AG08396 (cell line): Measurements from ENCODE around the gene WDFY4.

Experiments used
- DNase-seq: peaks from one replicate; pipeline ENCODE4 v3.0.0; 2012; ENCODE audit warnings: low spot score, mixed read lengths

The WDFY4 gene

DNA sequence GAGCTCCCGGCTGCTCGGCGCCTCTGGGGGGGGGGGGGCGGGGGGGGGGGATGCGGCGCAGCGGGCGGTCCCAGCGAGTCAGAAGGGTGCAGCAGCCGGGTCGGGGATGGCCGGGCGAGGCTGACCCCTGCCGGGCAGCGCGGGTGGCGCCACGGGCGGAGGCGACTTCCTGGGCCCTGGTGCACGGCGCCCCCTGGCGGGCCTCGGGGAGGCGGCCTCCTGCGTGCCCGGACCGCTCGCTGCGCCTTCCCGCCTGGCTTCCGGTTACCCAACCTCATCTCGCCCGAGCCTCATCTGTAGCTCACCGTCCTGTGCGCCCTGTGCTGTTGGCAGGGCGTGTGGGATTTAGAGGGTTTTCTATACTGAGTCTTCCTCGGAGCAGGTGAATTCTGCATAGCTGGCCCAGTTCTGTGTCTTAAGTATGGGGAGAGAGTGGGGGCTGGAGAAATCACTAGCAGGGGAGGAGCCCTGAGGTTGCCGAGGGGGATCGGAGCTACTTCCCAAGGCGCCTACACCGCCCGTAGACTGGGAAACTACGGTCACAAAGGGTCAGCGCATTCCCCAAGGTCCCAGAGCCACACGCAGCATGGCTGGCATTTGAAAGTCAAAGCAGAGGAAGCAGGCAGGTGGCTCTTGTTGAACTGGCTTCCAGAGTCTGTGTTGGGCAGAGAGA is 28.3 kb upstream of the WDFY4 start:
- DNase-seq, result peak; percentile 96

DNA sequence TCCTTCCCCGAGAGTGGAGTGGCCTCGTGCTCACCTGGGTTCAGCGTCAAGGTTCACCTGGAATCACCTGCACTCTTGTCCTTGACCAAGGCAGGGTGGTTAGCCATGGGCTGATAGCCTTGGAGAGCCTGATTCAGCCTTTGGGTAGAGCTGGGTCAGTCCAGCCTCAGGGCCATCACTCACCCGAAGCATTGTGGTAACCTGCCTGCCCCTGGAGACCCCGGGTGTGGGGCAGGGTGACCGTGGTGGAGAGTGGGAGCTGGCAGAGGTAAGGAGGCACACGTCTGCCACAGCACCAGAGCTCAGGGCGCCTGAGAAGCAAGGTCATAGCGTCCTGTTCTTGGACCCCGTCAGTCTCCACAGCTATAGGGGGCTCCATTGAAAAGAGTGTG is 27.8 kb upstream of the WDFY4 start:
- DNase-seq, result no peak

- DNase-seq, result no peak
Measured at GRCh38 chr10:48657416-48657815, 27.3 kb upstream of the WDFY4 start.

DNA sequence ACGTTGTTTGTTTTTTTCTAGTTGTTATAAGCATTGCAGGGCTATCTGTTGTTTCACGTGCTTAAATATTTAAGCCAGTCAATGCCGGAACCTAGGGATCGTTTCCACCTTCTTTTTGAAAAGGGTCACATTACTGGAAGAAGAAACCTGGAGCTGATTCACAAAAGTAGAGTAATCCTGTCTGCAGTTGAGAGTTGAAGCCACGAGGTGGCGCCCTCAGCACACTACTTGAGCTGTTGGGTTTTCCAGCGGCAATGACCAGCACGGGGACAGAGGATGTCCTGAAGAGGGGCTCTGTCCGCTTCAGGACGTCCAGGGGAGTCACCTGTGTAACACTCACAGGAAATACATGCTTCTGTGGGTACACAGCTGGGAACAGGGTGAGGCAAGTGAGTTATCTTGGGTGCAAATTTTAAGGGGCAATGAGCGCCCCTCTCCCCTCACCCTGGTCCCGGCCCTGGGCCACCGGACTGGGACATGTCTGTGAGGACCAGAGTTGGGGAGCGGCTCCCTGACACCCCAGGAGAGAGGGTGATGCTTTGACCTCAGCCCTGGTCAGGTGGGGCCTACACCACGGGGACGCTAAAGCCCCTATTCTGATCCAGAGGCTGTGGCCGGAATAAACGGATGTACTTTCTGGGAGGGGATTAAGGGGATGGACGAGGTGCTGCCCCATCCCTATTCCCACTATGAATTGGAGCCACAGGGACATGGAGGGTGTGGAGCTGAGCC is 26.3 kb upstream of the WDFY4 start:
- peak; percentile 78 for DNase-seq

- no peak for DNase-seq
Measured at GRCh38 chr10:48658975-48659269, 25.8 kb upstream of the WDFY4 start.

DNA sequence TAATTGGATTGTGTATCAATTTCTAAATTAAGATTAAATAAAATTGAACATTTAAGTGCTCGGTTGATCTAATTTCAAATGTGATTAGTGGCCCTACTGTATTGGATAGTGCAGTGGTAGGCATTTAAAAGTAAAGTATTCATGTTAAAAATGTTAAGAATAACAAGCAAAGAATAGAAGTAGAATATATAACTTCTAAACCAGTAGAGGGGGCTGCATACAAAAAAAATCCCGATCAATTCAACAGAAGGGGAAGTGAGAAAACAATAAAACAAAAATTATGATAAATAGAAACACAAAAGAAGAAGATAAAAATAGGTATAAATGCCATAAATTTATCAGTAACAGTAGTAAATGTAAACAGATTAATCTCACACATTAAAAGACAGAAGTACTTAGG is 24.9 kb upstream of the WDFY4 start:
- no peak for DNase-seq

DNA sequence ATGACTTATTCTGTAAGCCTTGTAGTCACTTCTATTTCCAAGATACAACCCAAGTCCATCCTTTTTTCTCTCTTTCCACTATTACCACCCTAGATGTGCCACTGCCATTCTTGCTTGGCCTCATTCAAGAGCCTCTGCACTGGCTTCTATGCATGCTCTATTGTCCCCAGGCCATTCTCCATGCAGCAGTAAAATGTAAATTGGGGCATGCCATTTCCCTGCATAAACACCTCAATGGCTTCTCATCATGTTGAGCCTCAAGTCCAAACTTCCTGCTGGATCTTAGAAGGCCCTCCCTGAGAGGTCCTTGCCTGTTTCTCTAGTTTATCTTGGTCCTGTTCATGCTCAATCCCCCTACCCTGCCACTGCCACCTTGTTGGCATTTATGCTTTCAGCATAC is 23.2 kb upstream of the WDFY4 start:
- DNase-seq, result no peak

- no peak for DNase-seq
Measured at GRCh38 chr10:48667960-48668590, 16.6 kb upstream of the WDFY4 start.

DNA sequence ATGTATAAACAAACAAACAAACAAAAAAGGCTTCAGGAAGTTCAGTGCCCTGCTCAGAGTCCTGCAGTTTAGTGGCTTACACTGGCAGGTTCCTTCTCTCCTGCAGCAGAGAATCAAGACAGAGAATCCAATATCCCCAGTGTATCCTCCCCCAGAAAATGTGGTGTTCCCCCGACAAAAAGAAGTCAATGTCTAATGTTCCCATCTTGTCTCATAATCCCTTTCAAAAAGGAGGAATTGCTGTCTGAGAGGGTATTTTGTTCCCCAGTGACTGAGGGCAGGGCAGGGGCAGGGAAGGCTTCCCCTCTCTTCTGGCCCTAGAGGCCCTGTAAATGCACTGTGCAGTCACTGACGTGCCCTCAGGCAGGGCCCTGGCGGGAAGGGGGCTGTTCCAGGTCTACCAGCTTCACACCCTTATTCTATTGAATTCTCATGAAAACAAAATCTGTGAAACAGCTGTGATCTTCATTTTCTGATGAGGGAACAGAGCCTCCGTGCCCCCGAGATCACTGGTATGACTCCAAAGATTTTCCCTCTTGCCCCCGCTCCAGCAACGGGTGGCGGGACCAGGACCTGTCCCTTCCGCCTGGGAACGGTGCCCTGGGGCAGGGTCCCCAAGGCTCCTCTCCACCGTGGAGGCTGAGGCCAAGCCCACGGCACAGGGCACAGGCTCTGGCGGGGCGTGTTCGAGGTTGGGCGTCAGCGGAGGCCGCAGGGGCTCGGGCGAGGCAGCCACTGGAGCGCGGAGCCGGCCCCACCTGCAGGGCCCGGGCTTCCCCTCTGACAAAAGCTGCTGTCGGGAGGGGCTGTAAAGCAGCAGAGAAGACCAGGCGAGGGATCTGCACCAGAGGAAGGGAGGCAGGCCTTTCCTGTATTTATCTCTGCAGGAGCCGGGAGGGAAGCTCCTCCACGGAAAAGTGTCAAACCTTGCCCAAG is 13.4 kb upstream of the WDFY4 start:
- no peak for DNase-seq

- DNase-seq, result no peak
Measured at GRCh38 chr10:48671914-48672595, 12.6 kb upstream of the WDFY4 start.

DNA sequence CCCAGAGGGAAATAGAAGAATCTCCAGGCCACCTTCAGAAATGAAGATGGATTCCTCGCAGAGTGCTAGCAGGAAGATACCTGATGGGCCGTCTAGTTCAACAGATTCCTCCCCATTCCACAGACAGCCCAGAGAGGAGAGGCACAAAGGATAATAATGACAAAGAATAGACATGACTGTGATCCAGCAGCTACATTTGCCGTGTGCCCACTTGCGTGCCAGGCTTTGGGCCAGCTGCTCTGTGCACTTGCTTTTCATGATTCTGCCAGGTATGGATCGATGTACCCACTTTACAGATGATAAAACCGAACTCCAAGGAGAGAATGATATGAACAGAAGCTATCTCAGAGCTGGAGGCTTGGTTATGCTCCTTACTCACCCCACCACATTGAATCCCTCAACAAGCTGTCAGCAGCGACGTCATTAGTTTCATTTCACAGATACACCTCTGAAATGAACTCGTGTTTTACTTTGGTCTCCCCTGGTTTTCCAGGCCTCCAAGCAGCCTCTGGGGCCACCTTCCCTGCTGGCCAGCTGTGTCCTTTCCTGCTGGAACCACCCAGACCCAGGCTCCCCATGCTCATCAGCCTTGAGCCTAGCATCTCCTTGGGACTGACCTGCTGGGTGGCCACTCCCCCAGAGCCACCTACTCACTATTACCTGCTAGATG is 11.9 kb upstream of the WDFY4 start:
- no peak for DNase-seq

GRCh38 chr10:48677625-48678024 is 7.0 kb upstream of the WDFY4 start:
- no peak for DNase-seq

GRCh38 chr10:48678041-48678440 is 6.6 kb upstream of the WDFY4 start:
- no peak for DNase-seq

DNA sequence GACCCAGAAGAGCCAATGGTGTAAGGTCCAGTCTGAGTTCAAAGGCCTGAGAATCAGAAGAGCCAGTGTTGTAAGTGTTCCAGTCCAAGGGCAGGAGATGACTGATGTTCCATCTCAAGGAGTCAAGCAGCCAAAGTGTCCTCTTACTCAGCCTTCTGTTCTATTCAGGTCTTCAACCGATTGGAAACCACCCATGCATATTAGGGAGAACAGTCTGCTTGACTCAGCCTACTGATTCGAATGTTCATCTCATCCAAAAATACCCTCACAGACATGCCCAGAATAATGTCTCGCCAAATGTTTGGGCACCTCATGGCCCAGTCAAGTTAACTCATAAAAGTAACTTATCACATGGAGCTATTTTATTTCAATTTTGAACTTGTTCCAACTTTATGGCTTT is 2.9 kb upstream of the WDFY4 start:
- DNase-seq, result no peak

GRCh38 chr10:48682265-48682664 is 2.4 kb upstream of the WDFY4 start:
- DNase-seq, result no peak

GRCh38 chr10:48683424-48683823 is 1.2 kb upstream of the WDFY4 start:
- no peak for DNase-seq

DNA sequence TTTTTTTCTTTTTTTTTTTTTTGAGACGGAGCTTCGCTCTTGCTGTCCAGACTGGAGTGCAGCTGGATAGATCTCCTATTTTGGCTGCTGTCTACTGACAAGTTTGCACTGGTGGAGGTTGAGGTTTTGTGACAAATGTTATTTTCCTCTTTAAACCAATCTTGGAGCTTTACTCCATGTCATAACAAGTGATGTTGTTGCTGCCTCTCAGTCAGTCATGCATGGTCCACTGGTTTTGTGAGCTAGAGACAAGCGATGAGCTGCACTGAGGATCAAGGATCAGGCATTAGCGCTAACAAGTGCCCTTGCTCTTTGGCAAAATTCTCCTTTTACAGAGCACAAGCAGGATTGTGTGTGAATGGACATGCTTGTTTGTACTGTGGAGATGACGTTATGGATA is 805 bp upstream of the WDFY4 start:
- no peak for DNase-seq

DNA sequence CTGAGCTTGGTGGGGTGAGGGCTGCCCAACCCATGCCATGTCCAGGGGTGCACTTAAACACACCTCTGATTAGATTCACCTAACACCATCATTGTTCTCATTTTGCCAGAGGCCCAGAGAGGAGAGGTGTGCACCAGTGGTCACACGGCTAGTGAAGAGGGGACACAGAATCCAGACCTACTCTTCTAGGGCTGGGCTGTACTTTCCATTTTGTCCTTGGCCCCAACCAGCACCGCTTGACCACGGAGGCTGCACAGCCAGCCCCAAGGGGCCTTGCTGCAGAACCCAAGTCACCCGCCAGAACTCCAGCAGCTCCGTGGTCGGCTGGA is 246 bp upstream of the WDFY4 start:
- DNase-seq, result no peak

GRCh38 chr10:48685731-48686130 is 1.1 kb downstream of the WDFY4 start:
- no peak for DNase-seq

DNA sequence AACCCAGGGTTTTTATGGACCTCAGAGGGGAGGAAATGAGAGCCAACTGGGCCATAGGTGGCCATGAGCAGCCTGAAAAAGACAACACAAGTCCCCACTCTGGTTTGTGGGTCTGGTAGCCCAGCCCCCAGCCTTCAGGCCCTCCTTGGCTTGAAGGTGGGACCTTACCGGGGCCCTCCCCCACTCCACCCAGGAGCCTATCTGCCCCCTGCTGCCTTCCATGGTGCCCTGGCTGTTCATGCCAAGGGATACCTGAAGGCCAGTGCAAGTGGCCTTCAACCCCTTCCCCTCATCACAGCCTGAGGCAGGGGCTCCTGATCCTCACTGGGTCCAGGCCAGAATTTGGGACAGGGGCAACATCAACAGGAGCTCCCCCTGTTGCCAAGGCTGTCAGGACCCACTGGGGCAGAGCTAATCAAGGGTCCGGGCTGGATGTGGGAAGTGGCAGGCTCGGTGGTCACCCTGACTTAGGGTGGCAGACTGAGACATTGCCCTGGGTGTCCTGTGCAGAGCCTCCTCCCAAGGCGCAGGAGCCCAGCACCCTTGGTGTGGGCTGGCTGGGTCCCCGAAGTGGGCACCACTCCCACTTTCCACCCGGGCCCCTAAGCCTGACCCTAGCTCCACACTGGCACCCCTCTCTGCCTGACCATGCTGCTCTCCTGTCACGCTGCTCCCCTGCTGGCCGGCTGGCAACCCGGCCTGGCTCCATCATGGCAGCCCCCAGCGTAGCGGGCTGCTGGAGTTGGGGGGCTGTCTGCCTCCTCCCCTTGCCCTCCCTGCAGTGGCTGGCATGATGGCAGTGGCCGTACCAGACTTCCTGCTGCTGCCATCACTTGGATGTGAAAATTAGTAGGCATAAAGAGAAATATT is 6.4 kb downstream of the WDFY4 start:
- DNase-seq, result no peak
